GM19240 (cell line): ENCODE measurements around the gene INPP5K.

Experiments
- DNase-seq: peaks from one replicate; pipeline ENCODE4 v3.0.0; 2011; ENCODE audit warnings: low spot score; ENCODE audit not compliant: insufficient read length

The INPP5K gene

GRCh38 chr17:1506649-1507267, 9.7 kb downstream of the INPP5K start:
- DNase-seq, result no peak

GRCh38 chr17:1505586-1505985, 10.8 kb downstream of the INPP5K start:
- DNase-seq, result no peak

DNA sequence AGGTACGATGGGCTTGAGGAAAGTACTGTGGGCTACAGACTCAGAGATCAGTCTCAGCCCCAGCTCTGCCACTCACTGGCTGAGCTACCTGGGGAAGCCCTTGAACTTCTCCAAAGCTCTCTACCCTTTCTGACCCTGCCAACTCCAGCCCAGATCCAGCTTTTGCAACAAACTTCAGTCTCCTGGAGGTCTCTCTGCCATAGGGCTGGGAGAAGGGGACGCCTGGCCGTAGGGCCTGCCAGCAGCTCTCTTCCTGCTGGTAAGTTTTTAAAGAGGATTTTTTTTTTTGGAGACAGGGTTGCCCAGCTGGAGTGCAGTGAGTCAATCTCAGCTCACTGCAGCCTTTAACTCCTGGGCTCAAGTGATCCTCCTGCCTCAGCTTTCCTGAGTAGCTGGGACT, 11.5 kb downstream of the INPP5K start:
- no peak for DNase-seq

- no peak for DNase-seq
Observed at GRCh38 chr17:1503699-1504098, 12.7 kb downstream of the INPP5K start.

GRCh38 chr17:1498869-1499268, 17.5 kb downstream of the INPP5K start:
- DNase-seq, result no peak

DNA sequence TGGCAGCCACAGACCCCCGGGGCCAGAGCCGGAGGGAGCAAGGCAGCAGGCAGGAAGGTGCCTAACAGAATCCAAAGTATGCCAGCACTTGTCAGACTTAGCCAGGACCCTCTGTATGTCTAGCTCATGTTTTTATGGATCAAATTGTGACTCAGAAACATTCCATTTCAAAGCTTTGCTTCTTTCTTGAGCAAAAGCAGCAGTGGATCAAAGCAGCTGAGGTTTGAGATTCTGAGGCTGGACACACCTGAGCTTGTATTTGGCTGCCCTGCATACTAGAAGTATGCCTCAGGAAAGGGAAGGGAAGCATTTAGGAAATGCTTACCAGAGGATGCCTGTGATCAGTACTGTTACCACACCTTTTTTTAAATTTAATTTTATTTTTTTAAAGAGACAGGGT, 18.2 kb downstream of the INPP5K start:
- no peak for DNase-seq

- no peak for DNase-seq
Observed at GRCh38 chr17:1497831-1498230, 18.6 kb downstream of the INPP5K start.

DNA sequence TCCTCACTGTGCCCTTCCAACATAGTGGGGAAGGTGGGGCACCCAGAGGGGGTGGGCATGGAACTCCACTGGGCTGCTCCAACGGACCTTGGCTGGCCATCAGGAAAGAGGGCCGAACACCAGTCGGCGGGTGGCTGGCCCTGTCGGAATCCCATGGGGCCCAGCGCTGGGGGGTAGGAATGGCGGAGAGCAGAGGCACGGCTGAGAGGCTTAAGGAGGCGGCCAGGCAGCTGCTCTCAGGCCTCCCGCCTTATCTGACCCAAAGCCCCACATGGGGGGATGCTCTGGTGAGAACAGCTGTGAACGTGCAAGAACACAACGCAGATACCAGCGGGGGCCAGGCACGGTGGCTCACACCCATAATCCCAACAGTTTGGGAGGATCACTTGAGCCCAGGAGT, 19.5 kb downstream of the INPP5K start:
- no peak for DNase-seq

DNA sequence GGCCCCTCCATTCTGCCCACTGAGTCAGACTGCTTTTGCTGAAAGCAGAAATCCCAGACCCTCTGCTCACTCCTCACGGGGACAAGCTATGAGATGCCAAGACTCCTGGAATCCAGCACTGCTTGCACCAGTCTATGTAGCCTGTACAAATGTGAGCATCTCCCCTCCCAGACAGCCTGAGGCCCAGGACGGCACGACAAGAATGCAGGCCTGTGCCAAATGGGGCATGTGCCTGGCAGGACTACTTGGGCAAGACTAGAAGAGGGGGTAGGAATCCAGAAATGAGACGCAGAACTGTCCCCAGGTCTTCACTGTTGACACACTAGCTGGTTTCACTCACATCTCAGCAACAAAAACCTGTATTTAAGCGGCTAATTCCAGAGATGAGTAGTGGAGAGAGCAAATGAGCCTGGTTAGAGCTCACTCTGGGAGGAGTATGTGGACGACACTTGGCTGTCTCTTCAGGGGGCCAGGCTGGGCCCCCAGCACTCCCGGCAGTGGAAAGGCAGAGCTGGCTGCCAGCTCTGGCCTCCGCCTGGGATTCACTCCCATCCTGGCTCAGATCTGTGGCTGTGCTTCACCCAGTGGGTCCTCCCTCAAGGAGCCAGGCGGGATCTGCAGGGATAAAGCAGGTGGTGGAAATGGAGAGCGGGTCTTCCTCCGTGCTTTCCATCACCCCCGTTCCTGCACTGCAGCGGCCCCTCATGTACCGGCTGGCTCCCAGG, 21.0 kb downstream of the INPP5K start:
- DNase-seq, result no peak

GRCh38 chr17:1494736-1495253, 21.6 kb downstream of the INPP5K start:
- no peak for DNase-seq

- DNase-seq, result no peak
Observed at GRCh38 chr17:1494203-1494602, 22.2 kb downstream of the INPP5K start.

GRCh38 chr17:1493291-1493980, 23.0 kb downstream of the INPP5K start:
- no peak for DNase-seq

DNA sequence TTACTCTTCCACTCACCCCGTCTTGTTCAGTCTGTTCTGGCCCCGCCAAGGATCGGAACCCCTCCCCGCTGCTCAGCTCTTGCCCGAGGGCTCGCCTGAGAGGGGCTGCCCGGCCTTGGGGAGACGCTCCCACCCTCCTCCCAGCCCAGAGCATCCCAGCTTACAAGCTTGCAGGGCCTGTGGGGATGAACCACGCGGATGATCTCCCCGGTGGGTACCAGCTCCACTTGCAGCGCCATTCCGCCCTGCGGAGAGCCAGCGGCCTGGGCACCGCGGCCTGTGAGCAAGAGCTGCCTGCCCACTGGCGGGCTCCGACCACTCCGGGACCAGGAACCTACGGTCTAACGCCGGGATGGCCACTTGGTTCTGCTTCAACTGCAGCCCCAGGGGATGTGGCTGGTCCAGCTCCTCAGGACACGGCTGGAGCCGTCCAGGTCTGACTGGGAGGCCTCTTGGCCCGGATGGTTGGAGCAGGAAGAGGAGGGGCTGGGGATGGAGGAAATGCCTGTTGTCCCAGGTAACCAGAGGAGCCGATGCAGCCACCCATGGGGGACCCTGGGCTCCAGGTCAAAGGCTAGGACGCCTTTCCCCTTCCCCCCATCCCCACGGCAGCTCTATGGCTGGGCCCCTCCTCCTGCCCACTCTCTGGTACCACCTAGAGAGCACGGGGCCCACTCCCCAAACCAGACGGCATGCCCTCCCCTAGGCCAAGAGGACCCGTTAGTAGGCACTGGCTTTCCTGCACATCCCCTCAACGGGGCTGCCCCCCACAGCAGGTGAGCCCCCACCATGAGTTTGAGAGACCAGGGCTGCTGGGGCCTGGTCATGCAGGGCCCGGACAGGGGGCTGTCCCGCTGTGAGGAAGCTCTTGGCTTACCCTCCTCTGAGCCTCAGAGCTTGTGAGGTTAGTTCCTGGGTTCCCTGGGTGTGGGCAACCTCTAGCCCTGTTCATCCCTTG, 23.9 kb downstream of the INPP5K start, which contains the start of gene MYO1C:
Gene MYO1C, minus strand, starts transcription at position 438 of the 958 bp plus-strand sequence. Its CDS starts 199 bp downstream, at position 239.
- no peak for DNase-seq

DNA sequence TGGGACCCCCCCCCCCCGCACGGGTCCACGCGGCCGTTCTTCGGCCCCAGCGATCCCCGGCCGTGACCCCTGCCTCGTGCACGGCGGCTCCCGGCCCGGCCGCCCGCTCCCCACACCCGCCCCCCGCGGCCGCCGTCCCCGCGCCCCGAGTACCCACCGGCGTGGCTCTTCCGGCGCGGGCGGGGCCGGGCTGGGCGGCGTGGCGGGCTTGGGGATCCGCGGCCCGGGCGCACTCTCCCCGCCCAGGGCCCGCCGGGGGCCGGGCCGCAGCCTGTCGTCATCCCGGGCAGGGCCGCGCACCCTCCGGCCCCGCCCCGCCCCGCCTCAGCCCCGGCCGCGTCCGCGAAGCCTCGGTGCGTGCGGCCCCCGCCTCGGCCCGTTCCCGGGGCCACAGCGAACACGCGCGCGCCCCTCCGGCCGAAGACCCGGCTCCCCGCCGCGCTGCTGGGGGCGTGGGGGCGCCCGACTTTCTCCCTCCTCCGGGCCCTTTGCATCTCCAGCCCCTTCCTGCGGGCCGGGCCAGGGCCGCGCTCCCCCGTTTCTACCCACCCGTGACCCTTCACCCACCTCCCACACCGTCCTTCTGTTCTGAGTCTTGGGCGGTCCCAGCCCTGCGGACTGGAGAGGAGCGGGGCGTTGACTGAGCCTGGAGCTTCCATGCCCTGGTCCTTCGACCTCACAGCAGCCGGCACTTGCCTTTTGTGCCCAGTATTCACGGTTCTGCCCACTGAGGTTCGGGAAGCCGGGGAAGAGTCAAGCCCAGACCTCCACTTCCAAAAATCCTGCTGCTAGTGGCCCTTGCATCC, 24.8 kb downstream of the INPP5K start:
- peak; percentile 82 for DNase-seq

DNA sequence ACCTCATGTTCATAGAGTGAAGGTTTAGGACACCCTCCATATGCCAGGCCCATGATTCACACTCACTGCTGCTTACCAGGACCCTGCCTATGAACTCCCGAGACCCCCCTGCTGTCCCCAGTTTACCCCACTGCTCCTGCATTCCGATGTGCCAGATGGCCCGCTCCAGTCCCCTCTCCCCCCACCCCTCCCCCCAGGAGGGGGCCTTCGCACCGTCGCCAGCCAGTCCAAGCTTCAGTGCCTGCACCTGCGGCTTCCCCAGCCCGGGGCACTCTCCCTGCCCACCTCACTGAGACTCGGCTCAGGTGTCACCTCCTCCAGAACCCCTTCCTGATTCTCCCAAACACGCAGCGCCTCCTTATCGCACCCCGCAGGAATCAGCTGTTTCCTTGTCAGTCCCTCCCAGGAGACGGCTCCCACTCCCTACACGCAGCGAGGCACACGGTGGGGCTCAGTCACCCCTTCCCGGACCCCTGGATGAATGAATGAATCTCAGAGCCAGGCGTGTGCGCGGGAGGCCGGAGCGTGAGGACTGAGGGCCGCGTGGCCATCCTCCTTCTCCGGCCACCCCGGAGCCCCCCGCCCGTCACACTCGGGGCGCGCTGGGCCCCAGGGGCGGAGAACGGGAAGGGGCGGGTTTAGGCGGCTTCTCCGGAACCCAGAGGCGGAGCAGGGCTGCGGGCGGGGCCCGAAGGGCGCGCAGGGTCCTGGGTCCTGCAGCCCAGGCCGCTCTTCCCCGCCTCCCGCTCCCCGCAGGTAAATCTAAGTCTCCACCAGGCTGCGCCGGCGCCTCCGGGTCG, 25.6 kb downstream of the INPP5K start:
- peak; percentile 83 for DNase-seq

DNA sequence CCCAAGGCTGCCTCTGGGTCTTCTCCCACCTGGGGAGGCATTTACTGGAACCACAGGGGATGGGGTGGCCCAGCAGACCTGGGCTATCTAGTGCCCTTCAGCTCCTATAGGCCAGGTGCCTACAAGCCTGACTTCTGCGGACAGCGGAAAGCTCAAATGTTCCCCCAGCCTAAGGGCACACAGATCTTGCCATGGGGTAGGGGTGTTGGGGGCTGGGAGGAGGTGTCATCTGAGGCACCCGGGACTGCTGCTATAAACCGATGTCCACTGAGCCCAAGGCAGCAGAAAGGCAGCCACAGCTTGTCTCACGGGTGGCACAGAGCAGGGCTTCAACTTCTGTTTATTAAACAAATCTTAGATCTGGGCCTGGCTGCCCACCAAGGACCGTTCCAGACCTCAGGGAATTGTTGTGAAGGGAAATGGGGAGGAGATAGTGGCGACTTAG, 27.6 kb downstream of the INPP5K start:
- DNase-seq, result no peak

GRCh38 chr17:1487939-1488825, 28.2 kb downstream of the INPP5K start:
- peak; percentile 67 for DNase-seq
